SKM-1 treated with dmso at 0.1 percent for 144 hours (cell line): ENCODE measurements around the gene TARBP1.

Experiments used
- DNase-seq: peaks from one replicate; lab custom pipeline; 2025; ENCODE audit not compliant: unreplicated experiment; lab: John Stamatoyannopoulos, UW

The TARBP1 gene

DNA sequence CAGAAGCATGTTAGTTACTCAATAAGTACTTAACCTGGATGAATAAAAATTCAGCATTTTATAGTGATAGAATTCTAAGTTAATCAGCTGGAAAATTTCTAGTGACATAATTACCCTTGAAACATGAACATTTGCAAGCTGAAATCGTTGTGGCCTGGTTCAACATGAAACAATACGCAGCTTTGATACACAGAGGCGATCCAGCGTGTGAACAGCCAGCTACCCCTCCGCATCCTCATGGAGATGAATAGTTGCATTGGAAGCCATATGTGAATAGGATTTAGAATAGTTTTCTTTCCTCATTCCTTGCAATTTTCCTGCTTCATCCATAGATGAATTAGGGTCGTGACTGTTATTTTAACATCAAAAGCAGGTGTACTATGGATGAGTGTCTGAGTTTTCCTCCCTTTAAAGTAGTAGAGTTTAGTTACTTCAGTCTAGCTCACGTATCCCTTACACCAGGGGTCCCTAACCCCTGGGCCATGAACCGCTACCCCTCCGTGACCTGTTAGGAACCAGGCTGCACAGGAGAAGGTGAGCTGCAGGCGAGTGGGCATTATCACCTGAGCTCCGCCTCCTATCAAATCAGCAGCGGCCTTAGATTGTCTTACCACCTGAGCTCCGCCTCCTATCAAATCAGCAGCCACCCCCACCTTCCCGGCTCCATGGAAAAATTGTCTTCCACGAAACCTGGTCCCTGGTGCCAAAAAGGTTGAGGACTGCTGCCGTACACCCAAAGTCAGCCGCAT, 6.2 kb upstream of the TARBP1 start:
- DNase-seq = no peak

DNA sequence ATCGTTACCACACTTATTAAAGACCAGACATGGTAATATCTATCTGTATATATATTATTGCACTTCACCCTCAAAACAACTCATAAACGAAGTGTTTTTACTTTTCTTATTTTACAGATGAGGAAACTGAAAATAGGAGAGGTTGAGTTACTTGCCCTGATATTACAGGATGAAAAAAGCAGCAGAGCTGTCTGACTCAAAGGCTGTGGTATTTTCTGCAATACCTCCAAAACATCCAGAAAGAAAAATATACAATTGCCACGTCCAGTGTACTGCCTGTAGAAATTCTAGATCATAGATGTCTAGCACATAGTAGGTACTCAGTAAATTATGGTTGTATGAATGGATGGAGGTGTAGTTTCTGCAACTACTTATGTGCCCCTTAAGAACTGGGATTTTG, 5.2 kb upstream of the TARBP1 start:
- no peak for DNase-seq

DNA sequence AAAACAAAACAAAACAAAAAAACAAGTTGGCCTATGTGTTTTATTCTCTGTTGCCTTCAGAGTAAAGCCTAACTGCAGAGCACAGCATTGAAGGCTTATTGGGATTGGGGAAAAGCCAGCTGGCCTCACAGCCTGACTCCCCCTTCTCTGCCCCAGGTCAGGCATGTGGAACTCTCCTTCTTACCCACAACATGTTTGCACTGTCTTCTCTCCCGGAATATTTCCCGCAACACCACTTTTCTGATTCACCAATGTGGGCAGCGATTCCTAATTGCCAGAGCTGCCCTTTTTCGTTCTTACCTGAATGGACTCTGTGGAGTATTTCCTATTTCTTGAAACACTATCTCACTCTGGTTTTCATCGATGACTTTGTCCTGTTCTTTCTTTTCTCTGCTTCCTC, 2.8 kb upstream of the TARBP1 start:
- DNase-seq = no peak

DNA sequence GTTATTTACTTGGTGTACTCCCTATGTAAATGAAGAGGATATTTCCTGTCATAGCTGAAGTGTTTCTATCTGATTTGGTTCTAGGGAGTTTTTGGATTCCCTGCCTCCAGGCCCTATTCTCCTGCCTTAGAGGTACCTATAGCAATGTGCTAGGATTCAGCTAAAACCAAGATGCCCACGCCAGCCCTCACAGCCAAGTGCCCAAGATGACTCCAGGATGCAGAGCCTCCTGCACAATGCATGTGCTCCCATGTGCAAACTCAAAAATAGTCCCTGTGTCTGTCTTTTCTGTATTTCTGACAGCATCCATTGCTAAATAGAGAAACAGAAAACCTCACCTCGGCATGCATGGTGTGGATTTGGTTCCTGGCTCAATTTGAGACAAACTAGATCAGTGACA, 887 bp upstream of the TARBP1 start:
- no peak for DNase-seq

DNA sequence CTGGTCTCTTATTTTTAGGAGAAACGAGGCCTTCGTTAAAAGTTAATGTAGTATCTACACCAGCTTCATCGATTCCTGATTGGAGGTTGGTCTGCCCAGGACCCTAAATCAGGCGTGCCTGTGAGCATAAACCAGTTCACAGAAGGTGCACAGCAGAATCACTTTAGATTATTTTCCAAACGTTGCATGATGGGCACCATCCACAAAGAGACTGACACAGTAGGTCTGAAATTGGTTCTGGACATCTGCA, 256 bp upstream of the TARBP1 start:
- DNase-seq = no peak

DNA sequence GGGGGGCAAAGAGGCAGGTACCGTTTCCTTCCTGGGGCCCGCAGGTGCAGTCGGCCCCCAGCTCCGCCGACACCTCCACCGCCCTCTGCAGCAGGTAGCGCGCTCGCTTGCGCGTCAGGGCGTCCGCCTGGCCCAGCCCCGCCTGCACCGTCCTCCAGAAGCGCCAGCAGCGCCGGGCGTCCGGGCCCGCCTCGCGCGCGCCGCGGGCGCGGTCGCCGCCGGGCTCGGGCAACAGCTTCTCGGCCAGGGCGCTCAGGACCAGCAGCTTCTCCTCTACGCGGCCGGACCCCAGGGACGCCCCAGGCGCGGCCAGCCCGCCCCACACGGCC, 863 bp downstream of the TARBP1 start:
- peak; percentile 48 for DNase-seq

DNA sequence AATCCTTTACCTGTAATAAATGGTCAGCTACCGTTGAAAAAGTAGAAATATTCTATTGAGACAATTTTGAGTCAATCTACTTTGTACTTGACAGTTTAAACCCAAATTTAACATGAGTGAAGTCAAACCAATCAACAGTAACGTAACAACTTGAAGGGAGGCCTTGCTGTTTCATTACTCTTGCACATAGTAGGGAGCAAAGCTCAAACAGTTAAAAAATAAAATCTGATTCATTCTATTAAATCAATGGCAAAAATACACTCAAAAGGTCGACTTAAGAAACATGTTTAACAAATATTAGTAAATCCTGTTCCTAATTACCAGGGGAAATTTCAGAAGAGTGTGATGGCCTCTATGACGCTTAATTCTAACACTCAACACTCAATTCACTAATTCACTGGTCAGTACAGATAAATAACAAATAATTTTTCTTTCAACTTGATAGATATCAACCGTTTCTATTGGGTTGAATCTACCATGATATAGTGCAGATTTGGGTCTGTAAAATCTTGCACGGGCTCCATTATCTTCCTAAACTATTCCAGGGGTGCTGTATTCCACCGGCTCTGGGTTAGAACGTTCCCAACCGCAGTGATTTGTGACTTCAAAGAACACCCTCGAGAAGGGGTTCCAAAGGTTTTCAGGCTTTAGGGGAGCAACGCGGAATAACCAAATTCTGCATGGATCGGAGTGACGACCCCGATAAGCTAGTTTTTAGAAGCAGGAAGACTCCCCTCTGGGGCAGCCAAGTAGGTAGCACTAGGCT, 1.4 kb downstream of the TARBP1 start:
- DNase-seq = no peak

DNA sequence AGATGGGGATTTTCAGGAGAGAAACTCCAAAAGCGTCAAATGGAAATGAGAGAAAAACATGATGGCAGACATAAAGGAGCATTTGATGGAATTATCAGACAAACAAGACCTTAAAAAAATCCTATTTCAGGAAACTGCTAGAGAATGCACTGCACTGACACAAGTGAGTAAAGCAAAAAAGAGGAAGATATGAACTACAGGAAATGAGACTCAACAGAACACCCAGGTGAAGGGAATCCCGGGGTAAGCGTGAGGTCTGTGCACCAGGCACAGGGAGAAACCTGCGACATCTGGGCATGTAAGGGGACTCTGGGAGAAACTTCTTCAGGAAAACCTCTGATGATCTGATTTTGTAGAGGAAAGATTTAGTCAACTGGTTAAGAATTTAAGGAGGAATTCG, 2.8 kb downstream of the TARBP1 start:
- peak; percentile 58 for DNase-seq

DNA sequence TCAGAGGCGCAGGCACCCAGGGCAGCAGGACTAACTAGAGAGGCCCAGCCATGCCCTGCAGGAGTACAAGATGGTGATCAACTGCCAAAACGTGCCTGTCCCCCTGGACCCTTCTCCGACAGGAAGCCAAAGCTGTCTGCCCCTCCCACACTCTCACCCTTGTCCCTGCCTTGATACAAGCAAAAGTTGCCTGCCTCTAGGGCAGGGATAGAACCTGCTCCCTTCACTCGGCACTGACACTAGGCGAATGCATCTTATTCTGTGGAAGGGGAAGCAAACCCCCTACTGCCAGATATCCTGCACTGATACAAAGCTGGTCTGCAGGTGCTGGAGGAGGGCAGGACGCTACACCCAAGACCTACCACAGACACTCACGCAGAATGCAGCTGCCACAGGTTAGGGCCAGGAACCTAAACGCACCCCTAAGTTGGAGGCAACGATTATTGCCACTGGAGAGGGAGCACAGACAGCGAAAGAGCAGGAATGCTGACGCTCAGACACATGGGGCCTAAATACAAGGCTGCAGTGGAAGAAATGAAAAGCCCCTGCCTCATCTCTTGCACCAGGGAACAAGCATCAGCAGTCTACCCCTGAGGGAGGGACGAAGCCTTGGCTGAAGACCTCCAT, 3.7 kb downstream of the TARBP1 start:
- no peak for DNase-seq

DNA sequence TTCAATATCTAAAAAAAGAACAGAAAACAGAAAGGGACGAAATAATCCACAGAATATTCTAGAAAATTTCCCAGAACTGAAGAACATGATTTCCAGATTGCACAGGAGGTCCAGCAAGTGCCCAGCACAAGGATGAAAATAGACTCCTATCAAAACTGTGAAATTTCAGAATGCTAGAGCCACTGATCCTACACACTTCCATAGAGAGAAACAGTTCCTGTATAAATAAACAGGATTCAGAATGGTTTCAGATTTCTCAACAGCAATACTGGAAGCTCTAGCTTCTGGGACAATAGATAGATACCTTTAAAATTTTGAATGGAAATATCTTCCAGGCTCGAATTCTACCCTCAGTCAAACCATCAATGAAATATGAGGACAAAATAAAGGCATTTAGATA, 4.6 kb downstream of the TARBP1 start:
- no peak for DNase-seq

DNA sequence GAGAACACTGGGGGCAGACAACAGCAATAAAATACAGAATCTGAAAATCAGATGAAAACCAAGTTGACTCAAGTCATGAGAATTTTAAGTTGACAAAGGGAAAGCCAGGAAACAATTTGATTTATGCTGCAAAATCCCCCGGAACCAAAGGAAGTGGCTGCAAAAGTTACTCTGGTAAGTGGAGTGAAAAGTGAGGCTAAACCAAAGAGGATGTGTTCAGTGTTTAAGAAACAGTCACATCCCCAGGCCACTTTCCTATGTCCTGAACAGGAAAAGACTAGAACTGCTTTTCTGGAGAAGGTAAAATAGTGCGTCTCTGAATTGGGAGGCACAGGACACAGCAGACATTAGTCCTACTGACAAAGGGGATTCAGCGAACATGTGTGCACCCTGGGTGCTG, 5.9 kb downstream of the TARBP1 start:
- no peak for DNase-seq

DNA sequence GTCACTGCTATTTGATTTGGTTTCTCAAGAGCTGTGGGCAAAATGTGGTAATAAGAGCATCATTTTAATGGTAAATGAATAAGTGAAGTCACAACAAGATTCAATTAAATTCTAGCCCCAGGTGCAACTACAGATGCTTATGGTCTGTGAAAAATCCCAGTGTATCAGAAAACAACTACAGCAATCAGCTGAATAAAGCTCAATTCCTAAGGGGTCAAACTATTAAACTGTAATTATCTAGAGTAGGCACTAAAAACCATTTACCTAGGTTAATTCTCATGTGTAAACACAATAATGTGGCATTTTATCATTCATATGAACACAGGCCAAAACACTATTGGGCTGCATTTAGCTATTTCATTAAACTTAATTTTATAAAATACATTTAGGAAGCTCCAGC, 9.6 kb downstream of the TARBP1 start:
- no peak for DNase-seq

DNA sequence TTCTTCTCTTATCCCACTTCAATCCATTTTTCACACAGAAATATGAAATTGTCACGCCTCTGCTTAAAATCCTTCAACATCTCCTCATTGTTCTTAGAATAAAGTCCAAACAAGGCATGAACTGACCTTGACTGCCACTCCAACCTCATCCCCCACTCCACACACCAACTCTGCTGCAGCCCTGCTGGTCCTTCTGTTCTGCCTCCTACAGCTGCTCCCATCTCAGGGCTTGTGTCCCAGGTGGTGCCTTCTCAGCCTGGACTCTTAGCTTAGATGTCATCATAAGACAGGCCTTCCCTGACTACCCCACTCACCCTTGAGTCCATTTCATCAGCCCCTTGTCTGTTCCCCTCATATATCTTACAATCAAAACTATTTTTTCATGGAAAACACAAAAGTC, 10.4 kb downstream of the TARBP1 start:
- no peak for DNase-seq

DNA sequence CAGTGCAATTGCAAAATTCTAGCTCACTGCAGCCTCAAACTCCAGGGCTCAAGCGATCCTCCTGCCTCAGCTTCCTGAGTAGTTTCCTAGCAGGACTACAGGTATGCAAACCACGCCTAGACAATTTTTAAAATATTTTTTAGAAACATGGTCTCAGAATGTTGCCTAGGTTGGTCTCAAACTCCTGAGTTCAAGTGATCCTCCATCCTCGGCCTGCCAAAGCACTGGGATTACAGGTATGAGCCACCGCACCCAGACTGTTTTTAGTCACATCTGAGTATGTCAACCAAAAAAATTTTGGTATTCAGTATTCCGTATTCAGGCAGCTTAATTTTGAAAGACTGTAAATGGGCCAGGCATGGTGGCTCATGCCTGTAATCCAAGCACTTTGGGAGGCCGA, 11.2 kb downstream of the TARBP1 start:
- no peak for DNase-seq

DNA sequence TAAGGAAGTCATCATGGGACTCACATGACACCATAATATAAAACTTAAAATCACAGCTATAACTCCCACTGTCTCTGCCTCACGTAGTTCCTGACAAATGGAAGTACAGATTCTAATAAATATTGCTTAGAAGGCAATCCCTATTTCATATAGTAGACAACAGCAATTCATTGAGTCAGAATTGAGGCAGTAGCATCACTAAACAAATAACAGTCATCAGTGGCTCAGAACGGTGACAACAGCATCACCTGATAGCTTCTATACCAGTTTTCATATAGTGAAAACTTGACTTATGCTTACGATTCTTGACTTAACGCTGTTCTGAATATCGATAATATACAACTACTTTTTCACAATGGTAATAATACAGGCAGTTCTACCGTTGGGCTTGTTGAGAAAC, 12.0 kb downstream of the TARBP1 start:
- no peak for DNase-seq

DNA sequence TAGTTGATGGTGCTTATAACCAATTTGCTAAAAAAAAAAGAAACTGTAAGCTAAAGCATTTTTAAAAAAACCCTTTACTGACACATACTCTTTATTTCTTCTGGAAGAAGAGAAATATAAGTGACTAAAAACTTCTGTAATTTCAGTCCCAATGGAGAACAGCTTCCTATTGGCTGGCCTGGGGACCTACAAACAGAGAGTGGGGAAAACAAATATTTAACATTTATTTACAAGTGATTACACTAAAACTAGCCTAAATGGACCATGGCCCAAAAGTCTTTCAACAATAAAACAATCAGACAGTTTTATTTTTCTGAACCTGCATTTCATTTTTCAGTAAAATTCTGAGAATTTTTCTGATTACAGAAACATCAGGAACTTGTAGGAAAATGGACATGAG, 15.2 kb downstream of the TARBP1 start:
- DNase-seq = no peak

DNA sequence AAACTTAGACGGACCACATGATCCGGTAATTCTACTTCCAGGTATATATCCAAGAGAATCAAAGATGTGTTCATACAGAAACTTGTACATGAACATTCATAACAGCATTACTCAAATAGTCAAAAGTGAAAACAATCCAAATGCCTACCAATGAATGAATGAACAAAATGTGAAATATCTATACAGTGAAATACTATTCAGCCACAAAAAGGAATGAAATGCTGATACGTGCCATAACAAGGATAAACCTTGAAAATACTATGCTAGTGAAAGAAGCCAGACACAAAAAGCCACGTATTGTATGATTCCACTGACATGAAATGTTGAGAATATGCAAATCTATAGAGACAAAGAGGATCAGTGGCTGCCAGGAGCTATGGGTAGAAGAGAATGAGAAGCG, 18.3 kb downstream of the TARBP1 start:
- DNase-seq = no peak

DNA sequence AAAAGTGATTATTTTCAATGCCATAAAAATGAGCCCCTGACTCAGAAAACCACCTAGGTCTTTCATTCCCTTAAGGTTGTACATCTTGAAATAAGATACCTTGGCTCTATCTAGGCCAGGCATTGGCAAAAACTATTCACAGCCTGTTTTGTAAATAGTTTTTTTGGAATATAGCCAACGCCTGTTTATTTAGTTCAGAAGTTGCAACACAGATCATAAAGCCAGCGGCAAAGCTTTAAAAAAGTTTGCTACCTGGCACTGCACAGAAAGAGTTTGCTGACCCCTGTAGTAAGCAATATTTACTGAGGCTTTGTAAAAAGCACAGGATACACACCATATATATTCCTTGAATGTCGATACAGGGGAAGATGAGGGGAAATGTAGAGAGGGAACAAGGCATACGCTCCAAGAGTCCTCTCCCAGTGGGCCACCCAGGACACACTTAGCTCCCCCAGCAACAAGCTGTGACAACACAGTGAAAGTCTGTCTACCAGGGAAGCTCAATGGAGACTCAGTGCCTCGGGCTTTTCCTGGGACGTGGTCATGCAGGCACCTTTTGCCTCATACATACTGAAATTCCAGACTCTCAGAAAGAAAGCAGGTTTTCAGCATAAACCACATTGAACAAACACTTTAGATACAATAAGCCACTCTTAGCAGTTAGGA, 20.5 kb downstream of the TARBP1 start:
- DNase-seq = no peak

DNA sequence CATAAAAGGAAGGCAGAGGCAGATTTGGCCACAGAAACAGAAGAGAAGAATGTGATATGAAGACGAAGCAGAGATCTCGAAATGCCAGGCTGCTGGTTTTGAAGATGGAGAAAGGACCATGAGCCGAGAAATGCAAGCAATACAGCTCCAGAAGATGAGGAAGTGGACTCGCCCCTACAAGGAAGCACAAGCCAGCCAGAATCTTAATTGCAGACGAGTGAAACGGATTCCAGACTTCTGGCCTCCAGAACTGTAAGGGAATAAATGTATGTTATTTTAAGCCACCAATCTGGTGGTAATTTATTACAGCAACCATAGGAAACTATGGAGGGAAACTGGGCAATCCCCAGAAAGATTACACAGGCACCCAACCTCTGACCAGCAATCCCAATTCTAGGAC, 24.1 kb downstream of the TARBP1 start:
- no peak for DNase-seq

DNA sequence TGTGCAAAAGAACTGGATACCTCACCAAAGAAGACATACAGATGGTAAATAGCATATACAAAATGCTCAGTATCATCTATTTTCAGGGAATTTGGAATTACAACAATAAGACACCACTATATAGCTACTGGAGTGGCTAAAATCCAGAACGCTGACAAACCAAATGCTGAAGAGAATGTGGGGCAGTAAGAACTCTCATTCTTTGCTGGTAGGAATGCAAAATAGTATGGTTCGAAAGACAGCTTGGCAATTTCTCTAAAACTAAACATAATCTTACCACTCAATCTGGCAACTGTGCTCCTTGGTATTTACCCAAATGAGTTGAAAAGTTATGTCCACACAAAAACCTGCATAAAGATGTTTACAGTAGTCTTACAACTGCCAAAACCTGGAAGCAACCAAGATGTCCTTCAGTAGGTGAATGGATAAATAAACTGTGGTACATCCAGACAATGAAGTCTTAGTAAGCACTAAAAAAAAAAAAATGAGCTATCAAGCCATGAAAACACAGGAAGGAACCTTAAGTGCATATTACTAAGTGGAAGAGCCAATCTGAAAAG, 26.5 kb downstream of the TARBP1 start:
- DNase-seq = no peak

DNA sequence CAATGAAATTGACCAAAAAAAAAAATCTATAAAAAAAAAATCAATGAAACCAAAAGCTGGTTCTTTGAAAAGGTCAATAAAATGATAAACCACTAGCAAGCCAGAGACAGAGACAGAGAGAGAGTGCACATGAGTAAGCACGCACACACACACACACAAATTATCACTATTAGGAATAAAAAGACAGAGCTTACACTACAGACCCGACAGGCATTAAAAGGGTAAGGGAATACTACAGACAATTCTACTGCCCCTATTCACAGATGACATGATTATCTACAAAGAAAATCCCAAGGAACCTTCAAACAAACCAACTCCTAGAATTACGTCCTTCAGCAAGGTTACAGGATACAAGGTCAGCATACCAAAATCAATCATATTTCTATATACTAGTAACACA, 38.6 kb downstream of the TARBP1 start:
- DNase-seq = no peak

DNA sequence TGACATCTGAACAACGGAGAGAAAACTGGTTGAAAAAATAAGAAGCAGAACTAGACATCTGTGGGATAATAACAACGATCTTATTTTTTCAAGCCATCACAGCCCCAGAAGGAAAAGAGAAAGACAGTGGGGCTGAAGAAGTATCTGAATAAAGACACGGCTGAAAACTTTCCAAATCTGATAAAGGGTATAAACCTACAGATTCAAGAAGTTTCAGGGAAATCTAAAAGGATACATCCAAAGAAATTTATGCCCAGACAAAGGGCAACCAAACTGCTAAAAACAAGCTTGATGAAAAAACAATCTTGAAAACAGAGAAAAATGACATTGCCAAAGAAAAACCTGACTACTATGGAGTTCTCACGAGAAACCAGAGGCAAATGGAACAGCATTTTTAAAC, 40.4 kb downstream of the TARBP1 start:
- no peak for DNase-seq
